Measurements from ENCODE around the gene SIK3. TPM values are rescaled to one million over a fixed set of nuclear protein-coding genes. Genes with fewer than 3 reads are reported as not detected.

SIK3 gene
- total RNA-seq, 2 donors from 2014 or later: 88.7 to 111 TPM

DNA sequence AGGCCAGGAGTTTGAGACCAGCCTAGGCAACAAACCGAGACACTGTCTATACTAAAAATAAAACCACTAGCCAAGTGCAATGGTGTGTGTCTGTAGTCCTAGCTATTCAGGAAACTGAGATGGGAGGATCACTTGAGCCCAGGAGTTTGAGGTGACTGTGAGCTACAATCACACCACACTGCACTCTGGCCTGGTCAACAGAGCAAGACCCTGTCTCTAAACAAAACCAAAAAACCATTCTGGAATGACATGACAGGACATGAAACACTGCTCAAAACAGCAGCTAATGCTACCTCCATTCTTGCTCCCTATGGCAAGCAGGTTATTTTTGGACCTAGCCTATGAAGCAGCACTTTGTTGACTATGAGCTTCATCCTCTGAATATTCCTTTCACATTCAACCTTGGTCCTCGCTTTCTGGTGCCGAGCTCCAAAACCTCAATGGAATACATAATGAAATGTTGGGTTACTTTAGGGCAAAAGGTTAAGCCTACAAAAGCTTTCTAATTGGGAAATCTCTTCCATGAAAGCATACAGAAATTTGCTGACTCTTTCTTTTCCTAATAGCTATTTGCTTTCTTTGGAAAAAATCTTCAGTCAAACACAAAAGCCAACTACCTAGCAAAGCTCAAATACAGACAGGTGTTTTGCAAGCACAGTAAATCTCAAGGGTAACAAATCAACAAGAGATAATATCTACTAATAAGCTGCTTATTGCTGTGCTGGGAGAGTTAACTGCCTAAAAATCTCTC is 21.1 kb downstream of the SIK3 start:
- DNase-seq (ENCODE audit: low spot score): no peak
- no peak overlapping the region for H3K27ac Mint-ChIP-seq
- H3K27me3 Mint-ChIP-seq: no peaks in the 10 kb centered on the region
- H3K36me3 Mint-ChIP-seq: peaks cover 5% of the 10 kb centered on the region
- H3K4me3 Mint-ChIP-seq: no peak overlapping the region
- peaks cover 53 to 63% of the 10 kb centered on the region in 2 donors for H3K4me1 Mint-ChIP-seq (ENCODE audit: low read depth in 2 of 2)
- ATAC-seq: no peak
- no peaks in the 10 kb centered on the region for H3K9me3 Mint-ChIP-seq

DNA sequence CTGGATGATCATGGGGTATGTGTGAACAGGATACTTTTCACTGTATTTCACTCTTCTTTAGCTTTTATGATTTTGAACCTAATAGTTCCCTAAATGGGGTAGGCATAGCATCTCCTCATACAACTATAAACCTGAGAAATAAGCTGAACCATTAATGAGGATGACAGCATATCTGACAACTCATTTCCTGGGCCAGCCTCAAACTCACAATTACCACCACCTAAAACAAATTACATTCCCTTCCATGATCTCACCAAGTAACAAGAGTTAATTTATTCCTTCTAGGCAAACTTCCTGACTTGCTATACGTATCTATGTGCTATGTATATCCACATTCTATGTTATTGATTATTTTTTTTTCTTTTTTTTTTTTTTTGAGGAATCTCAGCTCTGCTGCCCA is 23.0 kb downstream of the SIK3 start:
- H3K4me3 Mint-ChIP-seq: peak overlapping the region; percentile 68
- H3K27ac Mint-ChIP-seq: peak overlapping the region; percentile 74 to 98
- no peak for ATAC-seq
- no peak for DNase-seq (ENCODE audit: low spot score)
- peaks cover 52 to 60% of the 10 kb centered on the region in 2 donors for H3K4me1 Mint-ChIP-seq (ENCODE audit: low read depth in 2 of 2)
- H3K27me3 Mint-ChIP-seq: no peaks in the 10 kb centered on the region
- H3K36me3 Mint-ChIP-seq: peaks cover 5% of the 10 kb centered on the region
- no peaks in the 10 kb centered on the region for H3K9me3 Mint-ChIP-seq

DNA sequence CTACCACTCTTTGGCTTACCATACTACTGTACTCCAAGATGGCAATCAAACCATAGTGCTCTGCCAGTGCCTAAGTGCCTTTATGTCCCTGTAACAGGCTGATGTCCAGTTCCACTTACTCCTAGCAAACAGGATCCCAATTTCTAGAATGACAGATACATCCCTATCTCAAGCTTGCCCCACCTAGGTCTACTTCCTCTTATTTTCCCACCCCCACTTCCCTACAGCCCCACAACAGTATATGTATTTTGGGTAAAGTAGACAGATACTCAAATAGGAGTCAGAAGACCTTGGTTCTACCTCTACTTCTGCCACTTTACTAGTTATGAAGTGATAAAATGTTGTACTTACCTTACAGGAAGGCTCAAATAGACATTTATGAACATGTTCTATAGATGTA is 24.1 kb downstream of the SIK3 start:
- no peak for ATAC-seq
- H3K27ac Mint-ChIP-seq: peak overlapping the region; percentile 96 to 98
- peak overlapping the region; percentile 79 for H3K4me3 Mint-ChIP-seq
- H3K27me3 Mint-ChIP-seq: no peaks in the 10 kb centered on the region
- no peaks in the 10 kb centered on the region for H3K9me3 Mint-ChIP-seq
- H3K36me3 Mint-ChIP-seq: peaks cover 2% of the 10 kb centered on the region
- no peak for DNase-seq (ENCODE audit: low spot score)
- peaks cover 57 to 67% of the 10 kb centered on the region in 2 donors for H3K4me1 Mint-ChIP-seq (ENCODE audit: low read depth in 2 of 2)

DNA sequence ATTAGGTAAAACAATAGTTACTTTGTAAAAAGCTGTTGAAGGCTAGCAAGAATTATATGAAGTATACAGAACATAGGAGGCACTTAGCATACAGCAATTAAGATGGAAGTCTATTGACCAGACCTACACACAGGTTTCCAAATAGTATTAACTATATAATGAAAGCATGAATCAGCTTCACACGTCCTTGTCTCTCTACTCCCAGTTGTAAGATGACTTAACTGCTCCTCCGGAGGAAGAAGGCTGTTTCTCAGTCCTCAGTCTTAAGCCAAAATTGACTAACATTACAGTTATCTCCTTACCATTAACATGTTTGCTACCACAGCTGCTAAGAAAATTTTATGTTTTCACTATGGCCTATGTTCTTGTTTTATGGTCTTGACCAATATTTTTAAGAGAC is 24.7 kb downstream of the SIK3 start:
- no peaks in the 10 kb centered on the region for H3K36me3 Mint-ChIP-seq
- peak overlapping the region; percentile 79 for H3K4me3 Mint-ChIP-seq
- peak; percentile 85 to 89 for ATAC-seq
- H3K27me3 Mint-ChIP-seq: no peaks in the 10 kb centered on the region
- peak overlapping the region; percentile 96 to 98 for H3K27ac Mint-ChIP-seq
- peak; percentile 67 for DNase-seq (ENCODE audit: low spot score)
- peaks cover 55 to 68% of the 10 kb centered on the region in 2 donors for H3K4me1 Mint-ChIP-seq (ENCODE audit: low read depth in 2 of 2)
- H3K9me3 Mint-ChIP-seq: no peaks in the 10 kb centered on the region

DNA sequence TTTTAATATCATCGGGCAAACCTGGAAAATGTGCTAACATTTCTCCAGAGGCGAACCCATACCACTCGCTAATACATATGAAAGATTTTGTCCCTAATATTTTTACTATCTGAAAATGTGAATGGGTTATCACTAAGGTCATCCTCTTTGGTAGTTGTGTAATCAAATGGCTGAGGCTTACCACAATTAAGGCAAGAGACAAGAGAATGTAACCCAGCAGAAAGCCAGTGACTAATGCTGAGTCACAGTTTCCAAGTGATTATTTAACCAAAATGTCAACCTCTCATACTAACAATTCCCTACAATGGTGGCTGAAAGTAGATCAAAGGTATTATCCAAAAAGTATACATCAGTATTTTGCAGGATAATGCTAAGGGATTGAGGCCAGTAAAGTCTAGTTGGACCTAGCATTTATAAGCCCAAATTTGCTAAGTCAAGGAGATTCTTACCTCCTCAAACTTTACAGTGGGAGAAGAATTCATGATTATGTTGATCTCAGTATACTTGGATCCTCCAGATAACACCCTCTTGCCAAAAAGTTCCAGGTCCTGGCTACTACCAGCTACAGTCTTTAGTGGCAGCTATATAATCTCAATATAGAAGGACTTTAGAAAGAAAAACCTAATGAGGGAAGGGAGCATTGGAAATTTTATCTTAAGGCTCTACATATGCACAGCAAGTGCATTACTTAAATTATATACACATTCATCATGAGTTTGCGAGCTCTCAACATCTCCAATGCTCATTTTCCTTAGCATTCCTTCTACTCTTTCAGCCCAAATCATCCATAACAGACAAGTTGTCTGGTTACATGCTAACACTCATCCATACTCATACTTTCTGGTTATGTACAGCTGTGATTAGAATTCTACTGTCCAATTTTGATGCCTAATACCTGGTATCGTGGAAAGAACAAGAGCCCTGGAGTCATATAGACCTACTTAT is 25.4 kb downstream of the SIK3 start:
- peaks cover 56 to 71% of the 10 kb centered on the region in 2 donors for H3K4me1 Mint-ChIP-seq (ENCODE audit: low read depth in 2 of 2)
- no peaks in the 10 kb centered on the region for H3K27me3 Mint-ChIP-seq
- H3K4me3 Mint-ChIP-seq: peak overlapping the region; percentile 79
- ATAC-seq (peak; percentile 81 to 83), DNase-seq (ENCODE audit: low spot score) (peak; percentile 76)
- H3K9me3 Mint-ChIP-seq: no peaks in the 10 kb centered on the region
- H3K36me3 Mint-ChIP-seq: no peaks in the 10 kb centered on the region
- peak overlapping the region; percentile 96 to 98 for H3K27ac Mint-ChIP-seq

DNA sequence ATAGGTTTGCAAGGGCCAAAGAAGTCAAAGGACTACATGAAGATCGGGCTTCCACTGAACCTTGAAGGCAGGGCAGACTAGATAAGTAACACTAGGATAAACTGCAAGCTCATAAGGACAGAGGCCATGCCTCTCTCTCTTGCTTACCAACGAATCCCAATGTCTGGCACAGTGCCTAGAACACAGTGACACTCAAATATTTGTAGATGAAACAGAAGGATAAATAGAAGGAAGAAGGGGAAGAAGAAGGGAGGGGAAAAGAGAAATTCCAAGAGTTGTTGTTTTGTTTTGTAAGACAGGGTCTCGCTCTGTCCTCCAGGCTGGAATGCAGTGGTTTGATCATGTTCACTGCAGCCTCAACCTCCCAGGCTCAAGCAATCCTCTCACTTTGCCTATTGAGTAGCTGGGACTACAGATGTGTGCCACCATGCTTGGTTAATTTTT is 26.9 kb downstream of the SIK3 start:
- peaks cover 53 to 72% of the 10 kb centered on the region in 2 donors for H3K4me1 Mint-ChIP-seq (ENCODE audit: low read depth in 2 of 2)

DNA sequence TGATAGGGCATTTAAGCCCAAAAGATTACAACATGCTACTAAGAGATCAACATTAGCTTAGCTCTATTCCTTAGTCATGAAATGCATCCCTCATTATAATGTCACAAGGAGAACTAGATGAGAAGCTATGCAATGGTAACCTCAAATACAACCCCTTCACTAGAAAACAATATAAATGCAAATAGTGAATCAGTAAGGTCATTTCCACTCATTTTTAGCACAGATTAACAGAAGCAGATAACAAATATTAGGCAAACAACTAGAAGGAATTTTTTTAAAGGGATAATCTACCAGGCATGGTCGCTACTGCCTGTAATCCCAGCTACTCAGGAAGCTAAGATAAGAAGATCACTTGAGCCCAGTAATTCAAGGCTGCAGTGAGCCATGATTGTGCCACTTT is 28.2 kb downstream of the SIK3 start:
- no peaks in the 10 kb centered on the region for H3K27me3 Mint-ChIP-seq
- no peak for DNase-seq (ENCODE audit: low spot score)
- H3K4me3 Mint-ChIP-seq: peak overlapping the region; percentile 36
- peaks cover 49 to 67% of the 10 kb centered on the region in 2 donors for H3K4me1 Mint-ChIP-seq (ENCODE audit: low read depth in 2 of 2)
- peak overlapping the region; percentile 61 to 75 for H3K27ac Mint-ChIP-seq
- no peak for ATAC-seq
- no peaks in the 10 kb centered on the region for H3K9me3 Mint-ChIP-seq
- H3K36me3 Mint-ChIP-seq: no peaks in the 10 kb centered on the region

More for the DNA sequence above, 26.9 kb downstream of the SIK3 start:
- no peaks in the 10 kb centered on the region for H3K27me3 Mint-ChIP-seq
- H3K27ac Mint-ChIP-seq: peak overlapping the region; percentile 82 to 85
- peak overlapping the region; percentile 67 for H3K4me3 Mint-ChIP-seq
- DNase-seq (ENCODE audit: low spot score): no peak
- no peak for ATAC-seq
- H3K9me3 Mint-ChIP-seq: no peaks in the 10 kb centered on the region
- H3K36me3 Mint-ChIP-seq: no peaks in the 10 kb centered on the region

DNA sequence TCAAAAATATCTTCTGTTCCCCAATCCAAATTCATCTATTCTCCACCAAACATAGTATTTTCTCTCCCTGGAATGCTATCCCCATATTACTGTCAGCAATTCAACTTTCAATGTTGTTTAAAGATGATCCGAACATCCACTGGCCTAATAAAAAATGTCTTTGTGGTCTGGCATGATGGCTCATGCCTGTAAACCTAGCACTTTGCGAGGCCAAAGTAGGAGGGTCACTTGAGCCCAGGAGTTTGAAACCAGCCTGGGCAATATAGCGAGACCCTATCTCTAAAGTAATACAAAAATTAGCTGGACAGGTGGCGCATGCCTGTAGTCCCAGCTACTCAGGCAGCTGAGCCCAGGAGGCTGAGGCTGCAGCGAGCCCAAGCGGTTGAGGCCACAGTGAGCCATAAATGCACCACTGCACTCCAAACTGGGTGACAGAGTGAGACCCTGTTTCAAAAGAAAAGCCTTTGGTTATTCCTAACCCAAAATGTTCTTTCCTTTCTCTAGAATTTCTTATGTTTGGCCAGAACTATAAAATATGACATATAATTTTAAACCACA is 29.8 kb downstream of the SIK3 start:
- ATAC-seq (no peak), DNase-seq (ENCODE audit: low spot score) (no peak)
- no peaks in the 10 kb centered on the region for H3K9me3 Mint-ChIP-seq
- H3K4me3 Mint-ChIP-seq: no peak overlapping the region
- H3K4me1 Mint-ChIP-seq (ENCODE audit: low read depth in 2 of 2): peaks cover 52 to 68% of the 10 kb centered on the region in 2 donors
- H3K27me3 Mint-ChIP-seq: no peaks in the 10 kb centered on the region
- H3K27ac Mint-ChIP-seq: peak overlapping the region; percentile 61 to 75
- H3K36me3 Mint-ChIP-seq: no peaks in the 10 kb centered on the region

DNA sequence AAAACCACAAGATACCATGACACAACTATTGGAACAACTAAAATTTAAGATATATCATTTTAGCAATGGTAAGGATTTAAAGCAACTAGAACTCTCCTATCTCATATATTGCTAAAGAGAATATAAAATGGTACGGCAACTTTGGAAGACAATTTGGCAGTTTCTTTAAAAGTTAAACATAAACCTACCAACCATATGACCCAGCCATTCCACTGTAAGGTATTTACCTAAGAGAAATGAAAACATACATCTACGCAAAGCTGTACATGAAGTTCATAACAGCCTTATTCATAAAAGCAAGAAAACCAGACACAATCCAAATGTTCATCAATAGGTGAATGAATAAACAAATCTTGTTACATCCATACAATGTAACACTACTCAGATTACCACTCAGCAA is 31.3 kb downstream of the SIK3 start:
- H3K9me3 Mint-ChIP-seq: no peaks in the 10 kb centered on the region
- no peaks in the 10 kb centered on the region for H3K36me3 Mint-ChIP-seq
- DNase-seq (ENCODE audit: low spot score) (no peak), ATAC-seq (no peak)
- H3K4me3 Mint-ChIP-seq: no peak overlapping the region
- H3K27ac Mint-ChIP-seq: peak overlapping the region in 1 of 2 donors; percentile 52
- peaks cover 51 to 69% of the 10 kb centered on the region in 2 donors for H3K4me1 Mint-ChIP-seq (ENCODE audit: low read depth in 2 of 2)
- no peaks in the 10 kb centered on the region for H3K27me3 Mint-ChIP-seq

DNA sequence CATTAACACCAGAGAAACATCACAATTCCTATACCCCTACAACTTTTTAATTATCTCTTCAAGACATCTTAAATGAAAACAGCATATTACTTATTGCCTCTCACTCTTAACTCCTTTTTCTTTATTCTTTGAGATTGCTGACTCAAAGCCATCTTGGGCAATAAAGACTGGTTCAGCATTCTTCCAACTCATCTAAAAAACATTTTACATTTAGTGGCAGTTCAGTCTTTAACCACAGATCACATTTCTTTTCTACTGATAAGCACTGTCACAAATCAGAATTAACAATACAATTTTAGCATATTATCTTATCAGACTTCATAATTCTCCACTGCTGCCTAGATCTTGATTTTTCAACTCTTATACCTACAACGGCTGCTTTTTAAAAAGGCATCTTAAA is 34.0 kb downstream of the SIK3 start:
- DNase-seq (ENCODE audit: low spot score): no peak
- H3K36me3 Mint-ChIP-seq: no peaks in the 10 kb centered on the region
- no peak for ATAC-seq
- H3K27ac Mint-ChIP-seq: peak overlapping the region; percentile 82 to 96
- H3K9me3 Mint-ChIP-seq: no peaks in the 10 kb centered on the region
- peaks cover 59 to 76% of the 10 kb centered on the region in 2 donors for H3K4me1 Mint-ChIP-seq (ENCODE audit: low read depth in 2 of 2)
- H3K4me3 Mint-ChIP-seq: peak overlapping the region; percentile 72
- H3K27me3 Mint-ChIP-seq: no peaks in the 10 kb centered on the region

DNA sequence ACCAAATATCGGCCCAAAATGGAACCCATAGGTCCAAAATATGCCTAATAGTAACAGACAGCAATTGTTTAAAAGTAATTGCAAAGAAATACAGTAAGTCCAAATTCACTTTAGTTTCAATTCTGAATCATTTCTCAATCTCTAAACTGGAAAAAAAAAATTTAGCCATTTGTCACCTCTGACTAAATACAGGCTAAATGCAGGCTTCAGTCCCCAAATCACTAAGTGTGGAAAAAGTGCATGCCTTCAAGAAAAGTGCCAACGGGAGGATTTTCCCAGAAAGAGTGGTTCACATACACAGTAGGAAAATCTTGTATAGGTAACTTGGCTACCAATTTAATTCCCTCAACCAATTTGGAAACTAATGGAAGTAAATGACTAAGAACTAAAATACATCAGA is 35.7 kb downstream of the SIK3 start:
- Mint-ChIP-seq H3K4me3 (peak overlapping the region; percentile 72), H3K27me3 (no peaks in the 10 kb centered on the region), H3K9me3 (no peaks in the 10 kb centered on the region), H3K36me3 (no peaks in the 10 kb centered on the region), H3K4me1 (ENCODE audit: low read depth in 2 of 2) (peaks cover 65 to 80% of the 10 kb centered on the region in 2 donors), H3K27ac (peak overlapping the region; percentile 82 to 96)
- DNase-seq (ENCODE audit: low spot score): no peak
- peak; percentile 57 to 81 for ATAC-seq

DNA sequence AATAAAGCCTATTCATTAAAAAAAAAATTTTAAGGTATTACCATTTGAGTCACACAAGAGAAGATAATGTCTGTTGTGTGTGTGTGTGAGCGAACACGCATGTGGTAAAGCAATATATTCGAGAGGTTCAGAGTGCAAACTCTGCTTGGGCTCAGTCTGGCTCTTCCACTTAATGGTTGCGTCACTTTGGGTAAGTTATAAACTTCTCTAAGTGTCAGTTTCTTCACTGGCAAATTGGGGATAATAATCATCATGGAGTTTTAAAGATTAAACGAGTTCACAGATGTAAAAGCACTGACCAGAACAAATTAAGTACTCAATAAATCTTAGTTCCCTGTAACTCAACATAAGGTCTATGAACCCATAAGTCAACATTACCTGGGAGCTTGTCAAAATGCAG is 37.0 kb downstream of the SIK3 start:
- Mint-ChIP-seq H3K36me3 (no peaks in the 10 kb centered on the region), H3K9me3 (no peaks in the 10 kb centered on the region), H3K4me1 (ENCODE audit: low read depth in 2 of 2) (peaks cover 61 to 69% of the 10 kb centered on the region in 2 donors), H3K27ac (peak overlapping the region; percentile 82 to 96), H3K27me3 (no peaks in the 10 kb centered on the region), H3K4me3 (peak overlapping the region; percentile 50)
- DNase-seq (ENCODE audit: low spot score) (no peak), ATAC-seq (no peak)

DNA sequence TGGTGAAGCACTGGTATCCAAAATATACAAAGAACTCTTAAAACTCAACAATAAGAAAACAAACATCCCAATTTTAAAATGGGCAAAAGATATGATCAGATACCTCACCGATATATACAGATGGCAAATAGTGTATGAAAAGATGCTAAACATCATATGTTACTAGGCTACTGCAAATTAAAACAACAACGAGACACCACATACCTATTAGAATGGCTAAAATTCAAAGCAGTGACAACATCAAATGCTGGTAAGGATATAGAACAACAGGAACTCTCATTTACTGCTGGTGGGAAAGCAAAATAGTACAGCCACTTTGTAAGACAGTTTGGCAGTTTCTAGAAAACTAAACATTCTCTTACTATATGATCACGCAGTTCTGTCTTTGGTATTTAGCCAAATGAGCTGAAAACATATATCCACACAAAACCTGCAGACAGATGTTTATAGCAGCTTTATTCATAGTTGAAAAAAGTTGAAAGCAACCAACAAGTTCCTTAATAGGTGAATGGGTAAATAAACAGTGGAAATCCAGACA is 38.5 kb downstream of the SIK3 start:
- Mint-ChIP-seq H3K27me3 (no peaks in the 10 kb centered on the region), H3K9me3 (no peaks in the 10 kb centered on the region), H3K36me3 (no peaks in the 10 kb centered on the region), H3K4me1 (ENCODE audit: low read depth in 2 of 2) (peaks cover 65 to 66% of the 10 kb centered on the region in 2 donors), H3K4me3 (no peak overlapping the region), H3K27ac (peak overlapping the region; percentile 82 to 96)
- ATAC-seq: no peak
- DNase-seq (ENCODE audit: low spot score): no peak

All from natural killer cell treated with Interleukin-12 subunit alpha and Interleukin-12 subunit beta and Interleukin-15 and Interleukin-18, amount 100 ng/mL, for 72 hours (primary cell).